H9 (cell line): ENCODE results near the gene ADAMTS17. TPM values are rescaled to one million over a fixed set of nuclear protein-coding genes. Genes with fewer than 3 reads are reported as not detected.

Source experiments
- DNase-seq: peaks from one replicate; pipeline ENCODE4 v3.0.0-alpha.2; 2017
- H2AFZ ChIP-seq: one replicate; pipeline ENCODE4 v1.6.1; 2013; ENCODE audit warnings: mild to moderate bottlenecking, low read length, control low read depth, moderate library complexity
- H2AK5ac ChIP-seq: 2 replicates; pipeline ENCODE4 v1.6.1; 2013; ENCODE audit warnings: low read length, control low read depth, mixed read lengths; ENCODE audit not compliant: insufficient read length
- H2BK120ac ChIP-seq: one replicate; pipeline ENCODE4 v1.6.1; 2013; ENCODE audit warnings: low read depth, mild to moderate bottlenecking, low read length, control low read depth, inconsistent platforms; ENCODE audit not compliant: poor library complexity, severe bottlenecking
- H2BK12ac ChIP-seq: 2 replicates; pipeline ENCODE4 v1.6.1; 2013; ENCODE audit warnings: low read length, control low read depth, mixed read lengths, low read depth; ENCODE audit not compliant: insufficient read length
- H2BK15ac ChIP-seq: 2 replicates; pipeline ENCODE4 v1.6.1; 2013; ENCODE audit warnings: low read depth, low read length, control low read depth
- H2BK20ac ChIP-seq: one replicate; pipeline ENCODE4 v1.6.1; 2013; ENCODE audit warnings: low read depth, mild to moderate bottlenecking, low read length, control low read depth, inconsistent platforms; ENCODE audit not compliant: poor library complexity, severe bottlenecking
- H2BK5ac ChIP-seq: 2 replicates; pipeline ENCODE4 v1.6.1; 2013; ENCODE audit warnings: low read length, control low read depth, mixed read lengths; ENCODE audit not compliant: insufficient read length
- H3K14ac ChIP-seq: 2 replicates; pipeline ENCODE4 v1.6.1; 2013; ENCODE audit warnings: low read length, control low read depth; ENCODE audit not compliant: insufficient read depth
- H3K18ac ChIP-seq: 2 replicates; pipeline ENCODE4 v1.6.1; 2013; ENCODE audit warnings: low read depth, mild to moderate bottlenecking, mixed read lengths, low read length, control low read depth; ENCODE audit not compliant: insufficient read length
- H3K23ac ChIP-seq: 2 replicates; pipeline ENCODE4 v1.6.1; 2013; ENCODE audit warnings: low read length, control low read depth, mixed read lengths, low read depth; ENCODE audit not compliant: insufficient read length
- H3K23me2 ChIP-seq: 2 replicates; pipeline ENCODE4 v1.6.1; 2013; ENCODE audit warnings: low read depth, mild to moderate bottlenecking, mixed read lengths, low read length, control low read depth; ENCODE audit not compliant: insufficient read length, poor library complexity, severe bottlenecking
- H3K27ac ChIP-seq: 2 replicates; pipeline ENCODE4 v1.5.1; 2013; ENCODE audit warnings: low read length, control low read depth, mixed read lengths, low read depth; ENCODE audit not compliant: insufficient read length
- H3K27me3 ChIP-seq: 2 replicates; pipeline ENCODE4 v1.6.1; 2013; ENCODE audit warnings: low read length, control low read depth, inconsistent platforms; ENCODE audit not compliant: insufficient read depth
- H3K4ac ChIP-seq: 2 replicates; pipeline ENCODE4 v1.6.1; 2013; ENCODE audit warnings: low read depth, mild to moderate bottlenecking, control low read depth, inconsistent platforms, low read length, moderate library complexity
- H3K4me1 ChIP-seq: 2 replicates; pipeline ENCODE4 v1.6.1; 2013; ENCODE audit warnings: low read length, control low read depth, inconsistent platforms; ENCODE audit not compliant: insufficient read depth
- H3K4me2 ChIP-seq: 2 replicates; pipeline ENCODE4 v1.6.1; 2013; ENCODE audit warnings: low read length, control low read depth, mixed read lengths; ENCODE audit not compliant: insufficient read length, insufficient read depth
- H3K56ac ChIP-seq: 2 replicates; pipeline ENCODE4 v1.6.1; 2013; ENCODE audit warnings: low read depth, mild to moderate bottlenecking, mixed read lengths, low read length, control low read depth; ENCODE audit not compliant: insufficient read length
- H3K79me1 ChIP-seq: 2 replicates; pipeline ENCODE4 v1.6.1; 2013; ENCODE audit warnings: low read depth, mild to moderate bottlenecking, moderate library complexity, low read length, control low read depth, inconsistent platforms; ENCODE audit not compliant: insufficient read depth, poor library complexity, severe bottlenecking
- H3K79me2 ChIP-seq: 2 replicates; pipeline ENCODE4 v1.6.1; 2013; ENCODE audit warnings: low read length, control low read depth, inconsistent platforms; ENCODE audit not compliant: insufficient read depth
- H3K9ac ChIP-seq: 2 replicates; pipeline ENCODE4 v1.6.1; 2013; ENCODE audit warnings: low read length, control low read depth, mixed read lengths; ENCODE audit not compliant: insufficient read length; ENCODE audit errors: extremely low read depth
- H3K9me3 ChIP-seq: one replicate; pipeline ENCODE4 v1.6.1; 2013; ENCODE audit warnings: low read depth, low read length, inconsistent platforms; ENCODE audit not compliant: control insufficient read depth
- H3T11ph ChIP-seq: one replicate; pipeline ENCODE4 v1.6.1; 2013; ENCODE audit warnings: mild to moderate bottlenecking, low read length, control low read depth, inconsistent platforms
- H4K20me1 ChIP-seq: one replicate; pipeline ENCODE4 v1.6.1; 2013; ENCODE audit not compliant: control insufficient read depth, insufficient read length, insufficient read depth
- H4K5ac ChIP-seq: 2 replicates; pipeline ENCODE4 v1.6.1; 2013; ENCODE audit warnings: low read depth, mild to moderate bottlenecking, mixed read lengths, low read length, control low read depth; ENCODE audit not compliant: insufficient read length
- H4K8ac ChIP-seq: replicated peaks from 2 replicates; pipeline ENCODE4 v1.6.1; 2013; ENCODE audit warnings: low read length, control low read depth, mixed read lengths, low read depth; ENCODE audit not compliant: insufficient read length
- H4K91ac ChIP-seq: 2 replicates; pipeline ENCODE4 v1.6.1; 2013; ENCODE audit warnings: low read depth, mild to moderate bottlenecking, moderate library complexity, mixed read lengths, low read length, control low read depth; ENCODE audit not compliant: insufficient read length
- H3K27ac Mint-ChIP-seq, 3 experiments: 2 replicates in 2 of 3; 3 replicates in 1 of 3; pipeline ENCODE4 v1.8.0; 2020 to 2021; ENCODE audit warnings: mixed read lengths in 3 of 3, mild to moderate bottlenecking in 1 of 3, moderate library complexity in 1 of 3
- H3K27me3 Mint-ChIP-seq: 2 replicates; pipeline ENCODE4 v1.8.0; 2021; ENCODE audit warnings: low read depth, mild to moderate bottlenecking, moderate library complexity, mixed read lengths
- H3K36me3 Mint-ChIP-seq, 3 experiments: 2 replicates in 2 of 3; 3 replicates in 1 of 3; pipeline ENCODE4 v1.8.0; 2020 to 2021; ENCODE audit warnings: low read depth in 3 of 3, mixed read lengths in 3 of 3; ENCODE audit not compliant: insufficient read depth in 1 of 3
- H3K4me1 Mint-ChIP-seq, 2 experiments: 2 replicates each; pipeline ENCODE4 v1.8.0; 2020; ENCODE audit warnings: mixed read lengths in 2 of 2
- H3K4me3 Mint-ChIP-seq, 2 experiments: 2 replicates in 1 of 2; 3 replicates in 1 of 2; pipeline ENCODE4 v1.8.0; 2020 to 2021; ENCODE audit warnings: mild to moderate bottlenecking in 2 of 2, mixed read lengths in 2 of 2, moderate library complexity in 1 of 2
- H3K9me3 Mint-ChIP-seq, 2 experiments: 2 replicates in 1 of 2; 3 replicates in 1 of 2; pipeline ENCODE4 v1.8.0; 2020; ENCODE audit warnings: mild to moderate bottlenecking in 2 of 2, mixed read lengths in 2 of 2, moderate library complexity in 1 of 2
- whole genome bisulfite sequencing: extraction: QIAGEN DNeasy Blood & Tissue Kit; methylation state at CpG from one replicate; pipeline ENCODE4 v1.1.7; 2013; ENCODE audit warnings: missing lambda C conversion rate, low lambda C conversion rate, mixed read lengths; ENCODE audit not compliant: insufficient read length; ENCODE audit errors: extremely low coverage; 5-methylcytosine and 5-hydroxymethylcytosine counted together
- total RNA-seq: library from RNA; stranded (reverse); gene quantifications from 2 replicates; pipeline ENCODE4 v1.2.1, GENCODE V29; 2021
- TF ChIP-seq, protein P1 (sequence below): fragments of 200-600 bp; sonication (generic); conservative IDR thresholded peaks from 3 replicates; pipeline ENCODE4 v1.8.0; 2021; ENCODE audit warnings: antibody characterized with exemption, mild to moderate bottlenecking

ADAMTS17 gene
- total RNA-seq, 1 experiment from 2014 or later = 2.9 TPM

DNA sequence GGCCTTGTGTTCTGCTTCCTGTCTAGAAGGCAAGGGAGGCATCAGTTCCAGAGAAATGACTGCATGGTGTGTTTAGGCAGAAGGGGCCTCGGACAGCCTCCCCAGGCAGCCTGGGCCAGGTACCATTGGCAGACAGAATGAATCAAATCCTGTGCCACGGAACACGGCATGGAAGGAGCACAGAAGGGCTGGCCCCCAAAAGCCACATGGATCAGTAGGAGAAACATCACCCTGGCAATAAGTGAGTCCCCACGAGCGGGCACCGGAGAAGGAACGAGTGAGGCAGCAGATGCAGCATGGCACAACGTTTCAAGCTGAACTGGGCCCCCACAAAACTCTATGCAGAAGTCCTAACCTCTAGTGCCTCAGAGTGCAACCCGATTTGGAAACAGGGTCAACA is 223.2 kb downstream of the ADAMTS17 start:
- no CpG with 5 or more reads among the region's 9 CpGs for WGBS
- Histone ChIP-seq H2AK5ac (no peak overlapping the region), H3K23ac (no peak overlapping the region), H2BK20ac (no peak overlapping the region), H4K5ac (no peak overlapping the region), H3K79me2 (no peaks in the 10 kb centered on the region), H2BK5ac (no peak overlapping the region), H4K20me1 (no peaks in the 10 kb centered on the region), H2BK120ac (no peak overlapping the region), H3K56ac (no peak overlapping the region), H3K4ac (no peak overlapping the region), H3K9ac (no peak overlapping the region), H4K8ac (no peak overlapping the region), H2AFZ (no peak overlapping the region), H3K9me3 (no peaks in the 10 kb centered on the region), H2BK12ac (no peak overlapping the region), H2BK15ac (no peak overlapping the region), H3K18ac (no peak overlapping the region), H3K4me1 (no peaks in the 10 kb centered on the region), H3K14ac (no peak overlapping the region), H3K23me2 (no peaks in the 10 kb centered on the region), H3K27ac (no peak overlapping the region), H3T11ph (no peak overlapping the region), H3K27me3 (no peaks in the 10 kb centered on the region), H3K79me1 (no peaks in the 10 kb centered on the region), H3K4me2 (no peak overlapping the region), H4K91ac (no peak overlapping the region)
- TF ChIP-seq, protein P1, sequence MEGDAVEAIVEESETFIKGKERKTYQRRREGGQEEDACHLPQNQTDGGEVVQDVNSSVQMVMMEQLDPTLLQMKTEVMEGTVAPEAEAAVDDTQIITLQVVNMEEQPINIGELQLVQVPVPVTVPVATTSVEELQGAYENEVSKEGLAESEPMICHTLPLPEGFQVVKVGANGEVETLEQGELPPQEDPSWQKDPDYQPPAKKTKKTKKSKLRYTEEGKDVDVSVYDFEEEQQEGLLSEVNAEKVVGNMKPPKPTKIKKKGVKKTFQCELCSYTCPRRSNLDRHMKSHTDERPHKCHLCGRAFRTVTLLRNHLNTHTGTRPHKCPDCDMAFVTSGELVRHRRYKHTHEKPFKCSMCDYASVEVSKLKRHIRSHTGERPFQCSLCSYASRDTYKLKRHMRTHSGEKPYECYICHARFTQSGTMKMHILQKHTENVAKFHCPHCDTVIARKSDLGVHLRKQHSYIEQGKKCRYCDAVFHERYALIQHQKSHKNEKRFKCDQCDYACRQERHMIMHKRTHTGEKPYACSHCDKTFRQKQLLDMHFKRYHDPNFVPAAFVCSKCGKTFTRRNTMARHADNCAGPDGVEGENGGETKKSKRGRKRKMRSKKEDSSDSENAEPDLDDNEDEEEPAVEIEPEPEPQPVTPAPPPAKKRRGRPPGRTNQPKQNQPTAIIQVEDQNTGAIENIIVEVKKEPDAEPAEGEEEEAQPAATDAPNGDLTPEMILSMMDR = no peak
- peaks cover 8 to 15% (median 10%) of the 10 kb centered on the region in 3 experiments for H3K36me3 Mint-ChIP-seq
- no peak overlapping the region for H3K4me3 Mint-ChIP-seq
- DNase-seq = no peak
- no peak overlapping the region for H3K27ac Mint-ChIP-seq
- H3K9me3 Mint-ChIP-seq = peaks cover 17 to 21% of the 10 kb centered on the region in 2 experiments
- H3K27me3 Mint-ChIP-seq = peaks cover 5% of the 10 kb centered on the region; the same call in 1 of the 2 replicates
- H3K4me1 Mint-ChIP-seq = peaks cover 10 to 11% of the 10 kb centered on the region in 2 experiments
